Measurements from ENCODE around the gene BST2. TPM values are rescaled to one million over a fixed set of nuclear protein-coding genes. Genes with fewer than 3 reads are reported as not detected.

Gene BST2
- 0.12 to 0.22 TPM (median 0.16 TPM) in 5 replicates for total RNA-seq (2022; extraction: Qiagen RNA extraction)

GRCh38 chr19:17405250-17406045 lies at the start of gene BST2:
Gene BST2, minus strand, starts transcription at chr19:17405630. Its CDS starts 55 bp downstream, at chr19:17405575.

DNA sequence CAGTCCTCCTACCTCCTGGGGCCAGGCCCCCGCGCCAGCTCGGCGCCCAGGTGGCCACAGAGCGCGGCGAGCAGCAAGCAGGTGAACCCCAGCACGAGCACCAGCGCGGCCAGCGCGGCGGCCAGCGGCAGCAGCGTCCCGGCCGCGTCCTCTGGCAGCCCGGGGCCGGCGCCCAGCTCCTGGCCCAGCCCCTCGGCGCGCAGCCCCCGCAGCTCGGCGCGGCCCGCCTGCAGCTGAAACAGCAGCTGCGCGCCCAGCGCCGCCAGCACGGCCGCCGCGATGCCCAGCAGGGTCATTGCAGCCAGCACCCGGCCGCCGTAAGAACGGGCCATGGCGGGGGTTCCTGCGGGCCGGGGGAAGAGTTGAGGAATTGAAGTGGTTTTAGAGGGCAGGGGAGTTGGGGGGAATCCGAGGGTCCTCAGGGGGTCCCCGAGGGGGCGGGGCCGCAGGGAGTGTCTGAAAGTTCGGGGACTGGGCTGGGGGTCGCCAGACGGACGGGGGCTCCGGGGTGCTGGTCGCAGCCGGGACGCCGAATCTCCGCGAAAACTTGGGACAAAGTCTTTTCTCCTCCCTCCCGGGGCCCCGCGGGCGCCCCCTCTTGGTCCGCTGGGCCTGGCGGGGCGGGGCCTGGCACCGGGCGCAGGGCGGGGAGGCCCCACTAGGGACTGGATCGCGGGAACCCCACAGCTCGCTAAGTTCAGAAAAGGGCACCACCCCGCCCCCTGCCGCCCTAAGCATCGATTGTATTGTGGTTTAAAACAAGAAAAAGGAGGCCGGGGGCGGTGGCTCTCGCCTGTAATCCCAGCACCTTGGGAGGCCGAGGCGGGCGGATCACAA lies 42.9 kb upstream of the BST2 start, which contains the start of gene TMEM221:
Gene TMEM221 (minus strand): TSS at position 538 of the 837 bp plus-strand sequence. CDS start 206 bp downstream, at position 332.

DNA sequence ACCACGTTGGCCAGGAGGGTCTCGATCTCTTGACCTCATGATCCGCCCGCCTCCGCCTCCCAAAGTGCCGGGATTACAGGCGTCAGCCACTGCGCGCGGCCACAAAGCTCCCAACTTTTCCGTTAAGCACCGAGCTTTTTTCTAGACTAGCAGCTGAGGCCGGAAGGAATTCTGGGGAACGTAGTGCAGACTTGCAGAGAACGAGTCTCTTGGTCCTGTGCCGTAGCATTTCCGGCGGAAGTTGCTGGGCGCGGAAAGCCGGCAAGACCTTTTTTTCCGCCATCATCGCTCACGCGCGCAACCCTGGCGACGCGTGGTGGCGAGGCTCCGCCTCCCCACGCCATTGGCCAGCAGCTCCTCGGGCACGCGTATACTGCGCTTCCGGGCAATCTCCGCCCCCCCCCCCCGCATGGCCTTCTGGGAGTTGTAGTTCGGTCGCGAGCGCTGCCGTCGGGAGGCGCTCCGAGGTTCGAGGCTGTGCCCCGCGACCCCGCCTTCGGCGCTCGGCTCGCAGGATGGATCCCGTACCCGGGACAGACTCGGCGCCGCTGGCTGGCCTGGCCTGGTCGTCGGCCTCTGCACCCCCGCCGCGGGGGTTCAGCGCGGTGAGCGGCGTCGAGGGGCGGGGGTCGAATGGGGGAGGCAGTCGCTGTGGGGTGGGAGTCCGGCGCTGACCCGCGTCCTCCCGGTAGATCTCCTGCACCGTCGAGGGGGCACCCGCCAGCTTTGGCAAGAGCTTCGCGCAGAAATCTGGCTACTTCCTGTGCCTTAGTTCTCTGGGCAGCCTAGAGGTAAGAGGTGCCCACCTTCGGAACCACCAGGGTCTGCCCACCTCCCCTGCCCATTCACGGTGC lies 14.4 kb upstream of the BST2 start, which contains the start of gene MVB12A:
Gene MVB12A (plus strand): TSS at position 427 of the 854 bp plus-strand sequence. CDS start 89 bp downstream, at position 516.

GRCh38 chr19:17393914-17394313 lies 11.5 kb downstream of the BST2 start, which contains the start of gene CCDC194:
Gene CCDC194, minus strand, starts transcription at chr19:17394196. Its CDS starts 38 bp downstream, at chr19:17394158.

DNA sequence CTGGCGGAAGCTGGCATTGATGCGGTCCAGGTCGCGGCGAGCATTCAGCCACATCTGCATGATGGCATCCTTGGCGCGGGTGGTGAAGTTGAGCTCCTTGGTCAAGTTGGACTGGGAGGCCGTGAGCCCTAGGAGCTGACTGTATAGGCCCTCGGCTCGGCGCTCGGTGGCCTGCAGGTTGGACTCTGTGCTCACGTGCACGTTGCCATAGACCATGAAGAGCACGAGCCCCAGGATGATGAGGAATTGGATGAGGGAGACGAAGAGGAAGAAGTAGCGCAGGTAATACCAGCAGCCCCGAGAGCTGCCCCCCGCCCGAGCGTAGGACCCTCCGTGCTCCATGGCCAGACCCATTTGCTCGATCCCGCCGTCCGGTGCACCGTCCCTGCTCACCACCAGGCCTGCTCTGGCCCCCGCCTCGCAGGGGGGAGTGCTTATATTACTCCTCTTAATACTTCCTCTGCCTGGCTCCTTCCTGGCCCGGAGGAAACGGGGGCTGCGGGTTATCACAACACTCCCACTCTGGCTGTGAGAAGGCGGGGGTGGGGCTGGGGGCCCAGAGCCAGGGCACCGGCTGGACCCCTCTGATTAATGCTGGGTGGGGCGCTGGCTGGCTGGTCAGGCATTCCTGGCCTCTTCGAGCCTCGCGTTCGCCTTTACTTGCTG lies 28.4 kb downstream of the BST2 start, which contains the start of gene PLVAP:
Gene PLVAP (minus strand): TSS at position 408 of the 666 bp plus-strand sequence. CDS start 54 bp downstream, at position 354.

Other genes starting within 250 kb of the BST2 start
- gene USE1, start 190.3 kb downstream of the BST2 start, total RNA-seq (2022; extraction: Qiagen RNA extraction), result 15.1 to 18.3 TPM (median 16.2 TPM) in 5 replicates
- gene OCEL1, start 179.4 kb downstream of the BST2 start, total RNA-seq (2022; extraction: Qiagen RNA extraction), result 12.4 to 13.5 TPM (median 12.8 TPM) in 5 replicates
- 26.5 to 68.6 TPM (median 64.2 TPM) in 5 replicates for gene NR2F6, start 159.7 kb downstream of the BST2 start, total RNA-seq (2022; extraction: Qiagen RNA extraction)
- not detected in 5 replicates for gene USHBP1, start 140.9 kb downstream of the BST2 start, total RNA-seq (2022; extraction: Qiagen RNA extraction)
- gene BABAM1, start 138.2 kb downstream of the BST2 start, total RNA-seq (2022; extraction: Qiagen RNA extraction), result 56.9 to 65.2 TPM (median 60.7 TPM) in 5 replicates
- 0.11 to 0.48 TPM (median 0.47 TPM) in 5 replicates for gene ANKLE1, start 123.7 kb downstream of the BST2 start, total RNA-seq (2022; extraction: Qiagen RNA extraction)
- 2.2 to 3.3 TPM (median 3.1 TPM) in 5 replicates for gene ABHD8, start 102.2 kb downstream of the BST2 start, total RNA-seq (2022; extraction: Qiagen RNA extraction)
- gene MRPL34, start 99.8 kb downstream of the BST2 start, total RNA-seq (2022; extraction: Qiagen RNA extraction), result 55.8 to 85.4 TPM (median 81.6 TPM) in 5 replicates
- 51.2 to 57.9 TPM (median 54.8 TPM) in 5 replicates for gene DDA1, start 96.1 kb downstream of the BST2 start, total RNA-seq (2022; extraction: Qiagen RNA extraction)
- 2.0 to 3.8 TPM (median 3.3 TPM) in 5 replicates for gene ANO8, start 70.8 kb downstream of the BST2 start, total RNA-seq (2022; extraction: Qiagen RNA extraction)
- 13.2 to 20.3 TPM (median 19.3 TPM) in 5 replicates for gene GTPBP3, start 68.1 kb downstream of the BST2 start, total RNA-seq (2022; extraction: Qiagen RNA extraction)
- gene PLVAP, start 28.3 kb downstream of the BST2 start, total RNA-seq (2022; extraction: Qiagen RNA extraction), result not detected in 5 replicates
- not detected in 5 replicates for gene CCDC194, start 11.4 kb downstream of the BST2 start, total RNA-seq (2022; extraction: Qiagen RNA extraction)
- gene MVB12A, start 14.4 kb upstream of the BST2 start, total RNA-seq (2022; extraction: Qiagen RNA extraction), result 30.6 to 42.8 TPM (median 40.1 TPM) in 5 replicates
- 0.31 to 0.71 TPM (median 0.64 TPM) in 5 replicates for gene TMEM221, start 43.0 kb upstream of the BST2 start, total RNA-seq (2022; extraction: Qiagen RNA extraction)
- not detected in 5 replicates for gene NXNL1, start 55.3 kb upstream of the BST2 start, total RNA-seq (2022; extraction: Qiagen RNA extraction)
- 2.2 to 3.0 TPM (median 2.4 TPM) in 5 replicates for gene SLC27A1, start 64.9 kb upstream of the BST2 start, total RNA-seq (2022; extraction: Qiagen RNA extraction)
- 48.4 to 84.4 TPM (median 77.5 TPM) in 5 replicates for gene PGLS, start 106.0 kb upstream of the BST2 start, total RNA-seq (2022; extraction: Qiagen RNA extraction)
- gene COLGALT1, start 150.0 kb upstream of the BST2 start, total RNA-seq (2022; extraction: Qiagen RNA extraction), result 58.2 to 69.3 TPM (median 67.4 TPM) in 5 replicates

All from A549 treated with AZD2906 at 1 μM for 4 hours (cell line).